GM19395 (cell line): Measurements from ENCODE around the gene WHRN.

Experiments used
- ATAC-seq: cut with Tn5 transposase; IDR thresholded peaks from one replicate; pipeline ENCODE4 v1.9.1; 2021; ENCODE audit warnings: mild to moderate bottlenecking, moderate library complexity; ENCODE audit not compliant: unreplicated experiment

WHRN gene

GRCh38 chr9:114505187-114506081 is at the start of gene WHRN:
Gene WHRN (minus strand): TSS chr9:114505473. CDS start chr9:114504801, 672 bp downstream.
- peak; percentile 84 for ATAC-seq

GRCh38 chr9:114553202-114553601 is 47.9 kb upstream of the WHRN start:
- ATAC-seq: no peak

DNA sequence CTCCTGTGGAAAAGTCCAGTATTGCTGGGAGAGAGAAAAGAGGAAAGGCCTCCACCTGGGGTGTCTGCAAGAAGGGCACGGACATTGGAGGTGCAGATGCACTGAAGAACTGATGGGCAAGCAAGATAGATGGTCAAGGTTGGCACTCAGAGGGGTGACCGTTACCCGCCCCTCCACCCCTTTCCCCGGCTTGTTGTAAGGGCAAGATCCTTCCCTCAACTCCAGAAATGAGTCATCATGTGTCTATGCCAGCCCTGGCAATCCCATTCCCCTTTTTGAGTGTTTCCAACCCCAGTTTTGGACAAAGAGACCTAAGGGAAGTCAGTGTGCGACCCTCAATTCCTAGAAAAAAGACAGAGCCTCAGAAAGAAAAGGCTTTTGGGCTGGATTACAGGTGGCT is 47.4 kb upstream of the WHRN start:
- ATAC-seq: no peak

- ATAC-seq: no peak
Measured at GRCh38 chr9:114551750-114552685, 46.7 kb upstream of the WHRN start.

- no peak for ATAC-seq
Measured at GRCh38 chr9:114549697-114550330, 44.5 kb upstream of the WHRN start.

- no peak for ATAC-seq
Measured at GRCh38 chr9:114546851-114547250, 41.6 kb upstream of the WHRN start.

DNA sequence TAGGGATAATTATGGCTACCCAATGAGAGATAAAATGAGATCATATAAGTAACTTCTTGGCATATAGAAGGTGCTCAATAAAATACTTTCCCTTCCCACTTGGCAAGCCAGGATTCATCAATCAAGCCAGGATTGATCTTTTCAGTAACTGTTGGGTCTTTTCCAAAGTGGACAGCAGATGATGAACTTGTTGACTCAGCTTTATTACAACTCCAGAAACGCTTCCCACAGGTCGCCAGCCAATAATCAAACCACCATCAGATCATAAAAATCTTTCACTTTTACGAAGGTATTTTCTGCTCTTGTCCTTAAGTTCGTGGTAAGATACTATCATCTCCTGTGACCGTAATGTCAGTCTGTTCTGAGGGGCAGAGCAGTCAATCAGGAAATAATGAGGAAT is 39.8 kb upstream of the WHRN start:
- ATAC-seq: no peak

GRCh38 chr9:114539701-114540380 is 34.6 kb upstream of the WHRN start:
- ATAC-seq: no peak

DNA sequence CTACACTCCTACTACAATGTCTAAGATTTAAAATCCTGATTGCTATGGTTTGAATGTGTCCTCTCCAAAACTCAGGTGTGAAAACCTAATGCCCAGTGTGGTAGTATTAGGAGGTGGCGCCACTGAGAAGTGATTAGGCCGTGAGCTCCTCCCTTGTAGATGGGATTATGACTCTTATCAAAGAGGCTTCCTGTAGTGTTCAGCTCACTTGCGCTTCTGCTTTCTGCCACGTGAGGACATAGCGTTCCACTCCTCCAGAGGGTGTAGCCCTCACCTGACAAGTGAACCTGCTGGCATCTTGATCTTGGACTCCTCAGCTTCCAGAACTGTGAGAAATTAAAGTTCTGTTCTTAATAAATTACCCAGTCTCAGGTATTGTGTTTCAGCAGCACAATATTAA is 33.0 kb upstream of the WHRN start:
- ATAC-seq: peak; percentile 70

- ATAC-seq: no peak
Measured at GRCh38 chr9:114532561-114533237, 27.4 kb upstream of the WHRN start.

DNA sequence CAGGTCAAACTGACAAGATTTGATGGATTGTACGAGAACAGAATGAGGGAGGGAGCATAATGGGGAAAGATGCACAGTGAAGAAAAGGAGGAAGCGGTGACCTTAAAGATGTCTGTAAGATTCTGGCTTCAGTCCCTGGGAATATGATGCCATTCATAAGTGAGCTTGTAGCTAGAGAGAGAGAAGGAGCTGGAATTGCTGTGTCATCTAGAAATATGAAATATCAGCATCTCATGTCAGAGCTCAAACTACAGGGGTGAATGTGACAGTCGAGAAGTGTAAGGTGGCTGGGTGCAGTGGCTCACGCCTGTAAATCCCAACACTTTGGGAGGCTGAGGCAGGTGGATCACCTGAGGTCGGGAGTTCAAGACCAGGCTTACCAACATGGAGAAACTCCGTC is 24.0 kb upstream of the WHRN start:
- ATAC-seq: no peak

GRCh38 chr9:114526807-114527206 is 21.5 kb upstream of the WHRN start:
- ATAC-seq: no peak

GRCh38 chr9:114525513-114525912 is 20.2 kb upstream of the WHRN start:
- no peak for ATAC-seq

DNA sequence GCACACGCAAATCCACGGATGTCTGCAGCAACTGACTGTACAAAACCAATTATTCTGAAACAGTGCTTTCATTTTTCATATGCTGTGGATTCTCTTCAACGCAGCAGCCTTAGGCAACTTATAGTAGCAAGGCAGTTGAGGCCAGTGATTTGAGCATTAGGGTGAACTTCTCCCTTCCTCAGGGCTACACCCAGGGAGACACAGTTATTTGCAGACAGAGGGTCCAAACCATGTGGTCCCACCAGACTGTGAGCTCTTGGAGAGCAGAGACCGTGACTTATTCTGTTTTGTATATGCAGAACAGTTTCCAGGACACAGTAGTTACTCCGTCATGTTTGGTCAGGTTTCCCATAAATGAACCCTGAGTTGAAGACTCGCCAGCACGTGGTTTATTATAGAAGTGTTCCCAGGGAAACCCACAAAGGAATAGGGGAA is 19.0 kb upstream of the WHRN start:
- no peak for ATAC-seq

- ATAC-seq: no peak
Measured at GRCh38 chr9:114522847-114523246, 17.6 kb upstream of the WHRN start.

DNA sequence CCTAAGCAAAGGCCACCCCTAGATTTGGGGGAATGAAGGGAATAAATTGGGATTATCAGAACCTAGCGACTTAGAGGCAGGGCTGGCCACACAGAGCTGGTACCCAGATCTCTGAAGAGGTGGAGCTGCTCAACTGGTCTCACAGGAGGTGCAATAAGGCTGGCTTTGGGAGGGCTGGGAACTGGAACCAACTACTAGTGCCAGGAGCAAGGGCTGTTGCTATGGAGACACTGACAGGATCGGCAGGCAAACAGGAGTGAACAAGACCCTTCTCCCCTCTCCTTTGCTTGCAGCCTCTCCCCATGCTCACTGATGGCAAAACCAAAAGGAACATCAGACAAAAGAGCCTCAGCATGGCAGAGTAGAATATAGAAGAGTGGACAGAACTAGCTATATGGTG is 17.0 kb upstream of the WHRN start:
- ATAC-seq: no peak

DNA sequence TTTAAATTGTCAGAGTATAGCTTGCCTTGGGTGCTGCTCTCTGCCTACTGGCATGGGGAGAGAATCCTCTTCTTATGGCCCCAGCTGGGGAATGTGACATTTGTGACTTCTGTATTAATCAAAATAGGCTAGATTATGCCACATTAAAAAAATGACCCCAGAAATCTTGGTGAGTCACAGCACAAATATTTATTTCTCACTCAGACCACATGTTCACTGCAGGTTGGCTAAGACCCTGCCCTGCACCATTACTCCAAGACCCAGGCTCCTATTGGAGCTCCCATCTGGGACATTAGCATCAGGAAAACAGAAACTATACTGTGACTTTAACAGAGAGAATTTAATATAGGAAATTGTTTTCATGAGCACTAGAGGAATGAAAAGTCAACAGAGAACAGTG is 16.6 kb upstream of the WHRN start:
- ATAC-seq: no peak

DNA sequence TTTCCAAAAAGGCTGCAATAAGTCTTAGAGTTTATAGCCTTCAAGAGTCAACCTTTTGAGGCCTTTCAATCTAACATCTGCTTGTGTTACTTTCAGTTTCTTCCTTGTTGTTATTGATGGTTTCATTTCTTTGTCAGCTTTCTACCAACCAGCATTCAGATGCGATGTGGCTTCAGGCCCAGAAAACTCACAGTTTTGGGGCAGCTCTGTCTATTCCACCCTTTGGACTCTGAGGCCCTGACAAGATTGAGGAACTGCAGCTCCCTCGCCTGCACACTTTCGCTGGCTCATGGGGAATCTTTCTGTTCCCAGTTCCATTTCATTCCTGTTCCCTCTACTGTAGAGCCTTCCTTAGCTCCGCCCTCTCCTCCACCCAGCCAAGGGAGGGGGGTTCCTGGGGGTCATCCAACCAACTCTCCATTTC is 13.3 kb upstream of the WHRN start:
- peak; percentile 87 for ATAC-seq

DNA sequence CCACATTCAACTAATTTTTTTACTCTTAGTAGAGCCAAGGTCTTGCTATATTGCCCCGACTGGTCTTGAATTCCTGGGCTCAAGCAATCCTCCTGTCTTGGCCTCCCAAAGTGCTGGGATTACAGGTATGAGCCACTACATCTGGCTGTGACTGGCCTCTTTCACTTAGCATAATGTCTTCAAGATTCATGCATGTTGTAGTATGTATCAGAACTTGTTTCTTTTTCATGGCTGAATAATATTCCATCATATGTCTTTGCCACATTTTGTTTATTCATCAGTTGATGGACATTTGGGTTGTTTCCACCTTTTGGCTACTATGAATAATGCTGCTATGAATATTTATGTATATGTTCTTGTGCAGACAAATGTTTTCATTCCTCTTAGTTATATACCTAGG is 12.8 kb upstream of the WHRN start:
- no peak for ATAC-seq

GRCh38 chr9:114516913-114517312 is 11.6 kb upstream of the WHRN start:
- no peak for ATAC-seq
